GM23338 (cell line): ENCODE measurements around the gene SNRPA1. TPM values are rescaled to one million over a fixed set of nuclear protein-coding genes. Genes with fewer than 3 reads are reported as not detected.

ENCODE experiments used
- ATAC-seq: fragments of 200-7000 bp; cut with Tn5 transposase; 3 replicates; pipeline ENCODE4 v1.9.1; 2020
- DNase-seq: peaks from one replicate; pipeline ENCODE4 v3.0.0-alpha.2; 2015; ENCODE audit warnings: low spot score
- H2AFZ ChIP-seq: fragments of 200-600 bp; sonication (generic); 2 replicates; pipeline ENCODE4 v1.8.0; 2016; ENCODE audit warnings: antibody characterized with exemption, mild to moderate bottlenecking, moderate library complexity
- H3F3A ChIP-seq: fragments of 200-600 bp; sonication (generic); replicated peaks from 2 replicates; pipeline ENCODE4 v1.8.0; 2017; ENCODE audit warnings: antibody characterized with exemption, mixed run types, low read depth
- H3K27ac ChIP-seq: fragments of 200-600 bp; sonication (generic); 2 replicates; pipeline ENCODE4 v1.6.1; 2016; ENCODE audit warnings: low read depth
- H3K27me3 ChIP-seq: fragments of 200-600 bp; sonication (generic); 2 replicates; pipeline ENCODE4 v1.8.0; 2016; ENCODE audit warnings: mild to moderate bottlenecking, mixed run types, moderate library complexity; ENCODE audit not compliant: insufficient read depth
- H3K36me3 ChIP-seq: fragments of 200-600 bp; sonication (generic); 2 replicates; pipeline ENCODE4 v1.8.0; 2016; ENCODE audit warnings: mild to moderate bottlenecking; ENCODE audit not compliant: insufficient read depth
- H3K4me1 ChIP-seq: fragments of 200-600 bp; sonication (generic); 2 replicates; pipeline ENCODE4 v1.8.0; 2016; ENCODE audit warnings: mild to moderate bottlenecking, moderate library complexity; ENCODE audit not compliant: insufficient read depth
- H3K4me2 ChIP-seq: fragments of 200-600 bp; sonication (generic); 2 replicates; pipeline ENCODE4 v1.7.1; 2017; ENCODE audit warnings: mixed run types
- H3K4me3 ChIP-seq: fragments of 200-600 bp; sonication (generic); 2 replicates; pipeline ENCODE4 v1.6.1; 2016; ENCODE audit warnings: mixed run types
- H3K79me2 ChIP-seq: fragments of 200-600 bp; sonication (generic); replicated peaks from 2 replicates; pipeline ENCODE4 v1.8.0; 2017; ENCODE audit warnings: mild to moderate bottlenecking; ENCODE audit not compliant: insufficient read depth
- H3K9me2 ChIP-seq: fragments of 200-600 bp; sonication (generic); 2 replicates; pipeline ENCODE4 v1.8.0; 2017; ENCODE audit not compliant: insufficient read depth
- H4K20me1 ChIP-seq: fragments of 200-600 bp; sonication (generic); replicated peaks from 2 replicates; pipeline ENCODE4 v1.8.0; 2017; ENCODE audit warnings: mild to moderate bottlenecking; ENCODE audit not compliant: insufficient read depth
- H3K27ac Mint-ChIP-seq: 2 replicates; pipeline ENCODE4 v1.8.0; 2020; ENCODE audit warnings: inconsistent platforms, mild to moderate bottlenecking, moderate library complexity, mixed read lengths
- H3K27me3 Mint-ChIP-seq: 3 replicates; pipeline ENCODE4 v1.8.0; 2022; ENCODE audit warnings: low read depth, mild to moderate bottlenecking, moderate library complexity, mixed read lengths, inconsistent platforms; ENCODE audit not compliant: insufficient read depth, poor library complexity
- H3K36me3 Mint-ChIP-seq: 3 replicates; pipeline ENCODE4 v1.8.0; 2021; ENCODE audit warnings: low read depth, mild to moderate bottlenecking, inconsistent platforms, moderate library complexity, mixed read lengths
- H3K4me1 Mint-ChIP-seq: 3 replicates; pipeline ENCODE4 v1.8.0; 2020; ENCODE audit warnings: mild to moderate bottlenecking, inconsistent platforms, mixed read lengths
- H3K4me3 Mint-ChIP-seq: 3 replicates; pipeline ENCODE4 v1.8.0; 2021; ENCODE audit warnings: moderate library complexity, mild to moderate bottlenecking, inconsistent platforms, mixed read lengths
- H3K9me3 Mint-ChIP-seq: 3 replicates; pipeline ENCODE4 v1.8.0; 2020; ENCODE audit warnings: moderate library complexity, mild to moderate bottlenecking, inconsistent platforms, mixed read lengths
- CREB1 ChIP-seq: fragments of 250-450 bp; sonication (Bioruptor Pico); IDR thresholded peaks from 2 replicates; pipeline ENCODE4 v1.5.0; 2020; ENCODE audit warnings: low read depth, mild to moderate bottlenecking, moderate library complexity
- EZH2 ChIP-seq: fragments of 200-600 bp; sonication (generic); IDR thresholded peaks from one replicate; pipeline ENCODE4 v1.8.0; 2017; ENCODE audit warnings: antibody characterized with exemption, mild to moderate bottlenecking, low read depth; ENCODE audit not compliant: unreplicated experiment
- EZH2phosphoT487 ChIP-seq: fragments of 200-600 bp; sonication (generic); IDR thresholded peaks from one replicate; pipeline ENCODE4 v1.8.1; 2018; ENCODE audit warnings: antibody characterized with exemption; ENCODE audit not compliant: unreplicated experiment
- JUNB ChIP-seq: IDR thresholded peaks from one replicate; pipeline ENCODE4 v1.6.1; 2016; ENCODE audit warnings: antibody characterized with exemption; ENCODE audit not compliant: unreplicated experiment
- NANOG ChIP-seq: IDR thresholded peaks from 2 replicates; pipeline ENCODE4 v1.6.1; 2016; ENCODE audit warnings: antibody characterized with exemption, borderline replicate concordance
- POLR2AphosphoS5 ChIP-seq: IDR thresholded peaks from 2 replicates; pipeline ENCODE4 v1.6.1; 2016; ENCODE audit warnings: antibody characterized with exemption, low read depth
- polyA plus RNA-seq: library from polyadenylated mRNA; unstranded; fragments of >200 nt; fragmentation: Nextera tagmentation; extraction: Ambion mirVana; gene quantifications from 2 replicates; pipeline ENCODE4 v1.2.1, GENCODE V29; 2016
- total RNA-seq: library from RNA; depleted of rRNA; stranded (reverse); fragments of >200 nt; shearing (Covaris generic); gene quantifications from 2 replicates; pipeline ENCODE4 v1.2.3, GENCODE V29; 2014
- TF ChIP-seq, protein P1 (sequence below): IDR thresholded peaks from one replicate; pipeline ENCODE4 v1.6.1; 2018; ENCODE audit warnings: antibody characterized with exemption; ENCODE audit not compliant: unreplicated experiment
- TF ChIP-seq, protein P2 (sequence below): fragments of 250-450 bp; sonication (Bioruptor Pico); IDR thresholded peaks from 2 replicates; pipeline ENCODE4 v1.5.0; 2020; ENCODE audit warnings: mild to moderate bottlenecking, moderate library complexity
- TF ChIP-seq, protein P3 (sequence below): IDR thresholded peaks from 2 replicates; pipeline ENCODE4 v1.6.1; 2016; ENCODE audit warnings: antibody characterized with exemption

SNRPA1 gene
- total and polyA plus RNA-seq, 2 experiments from 2014 or later = 170 to 361 TPM

DNA sequence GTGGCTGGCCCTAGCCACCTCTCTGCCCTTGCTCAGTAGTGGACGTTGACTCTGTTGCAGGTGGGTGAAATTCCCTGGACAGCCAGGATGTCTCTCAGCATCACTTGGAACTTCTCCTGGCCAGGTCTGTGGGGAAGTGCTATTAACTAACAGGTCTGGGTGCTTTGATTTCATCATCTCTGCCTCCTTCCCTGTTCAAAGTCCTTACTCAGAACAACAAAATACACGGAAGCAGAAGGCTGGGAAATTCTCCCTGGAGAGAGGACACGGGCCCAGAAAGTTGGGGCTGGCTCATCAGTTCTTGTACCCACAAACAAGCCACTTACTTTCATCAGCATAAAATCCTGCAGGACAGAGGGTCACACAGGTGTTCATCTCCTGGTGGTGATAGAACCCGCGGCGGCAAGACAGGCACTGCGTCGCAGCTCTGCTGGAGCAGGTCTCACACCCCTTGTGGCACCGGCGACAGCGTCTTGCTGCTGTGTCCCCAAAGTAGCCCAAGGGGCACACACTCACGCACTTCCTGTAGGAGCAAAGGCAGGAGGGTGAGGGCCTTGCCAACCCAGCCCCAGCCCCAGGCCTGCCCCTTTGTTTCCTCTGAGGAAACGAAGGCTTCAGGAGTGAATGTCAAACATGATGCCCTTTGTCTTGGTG lies 29.6 kb upstream of the SNRPA1 start (continued):
- TF ChIP-seq, protein P1, sequence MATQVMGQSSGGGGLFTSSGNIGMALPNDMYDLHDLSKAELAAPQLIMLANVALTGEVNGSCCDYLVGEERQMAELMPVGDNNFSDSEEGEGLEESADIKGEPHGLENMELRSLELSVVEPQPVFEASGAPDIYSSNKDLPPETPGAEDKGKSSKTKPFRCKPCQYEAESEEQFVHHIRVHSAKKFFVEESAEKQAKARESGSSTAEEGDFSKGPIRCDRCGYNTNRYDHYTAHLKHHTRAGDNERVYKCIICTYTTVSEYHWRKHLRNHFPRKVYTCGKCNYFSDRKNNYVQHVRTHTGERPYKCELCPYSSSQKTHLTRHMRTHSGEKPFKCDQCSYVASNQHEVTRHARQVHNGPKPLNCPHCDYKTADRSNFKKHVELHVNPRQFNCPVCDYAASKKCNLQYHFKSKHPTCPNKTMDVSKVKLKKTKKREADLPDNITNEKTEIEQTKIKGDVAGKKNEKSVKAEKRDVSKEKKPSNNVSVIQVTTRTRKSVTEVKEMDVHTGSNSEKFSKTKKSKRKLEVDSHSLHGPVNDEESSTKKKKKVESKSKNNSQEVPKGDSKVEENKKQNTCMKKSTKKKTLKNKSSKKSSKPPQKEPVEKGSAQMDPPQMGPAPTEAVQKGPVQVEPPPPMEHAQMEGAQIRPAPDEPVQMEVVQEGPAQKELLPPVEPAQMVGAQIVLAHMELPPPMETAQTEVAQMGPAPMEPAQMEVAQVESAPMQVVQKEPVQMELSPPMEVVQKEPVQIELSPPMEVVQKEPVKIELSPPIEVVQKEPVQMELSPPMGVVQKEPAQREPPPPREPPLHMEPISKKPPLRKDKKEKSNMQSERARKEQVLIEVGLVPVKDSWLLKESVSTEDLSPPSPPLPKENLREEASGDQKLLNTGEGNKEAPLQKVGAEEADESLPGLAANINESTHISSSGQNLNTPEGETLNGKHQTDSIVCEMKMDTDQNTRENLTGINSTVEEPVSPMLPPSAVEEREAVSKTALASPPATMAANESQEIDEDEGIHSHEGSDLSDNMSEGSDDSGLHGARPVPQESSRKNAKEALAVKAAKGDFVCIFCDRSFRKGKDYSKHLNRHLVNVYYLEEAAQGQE = no peak
- TF ChIP-seq CREB1 (CRISPR knock-in tag) (no peak), POLR2AphosphoS5 (no peak)

DNA sequence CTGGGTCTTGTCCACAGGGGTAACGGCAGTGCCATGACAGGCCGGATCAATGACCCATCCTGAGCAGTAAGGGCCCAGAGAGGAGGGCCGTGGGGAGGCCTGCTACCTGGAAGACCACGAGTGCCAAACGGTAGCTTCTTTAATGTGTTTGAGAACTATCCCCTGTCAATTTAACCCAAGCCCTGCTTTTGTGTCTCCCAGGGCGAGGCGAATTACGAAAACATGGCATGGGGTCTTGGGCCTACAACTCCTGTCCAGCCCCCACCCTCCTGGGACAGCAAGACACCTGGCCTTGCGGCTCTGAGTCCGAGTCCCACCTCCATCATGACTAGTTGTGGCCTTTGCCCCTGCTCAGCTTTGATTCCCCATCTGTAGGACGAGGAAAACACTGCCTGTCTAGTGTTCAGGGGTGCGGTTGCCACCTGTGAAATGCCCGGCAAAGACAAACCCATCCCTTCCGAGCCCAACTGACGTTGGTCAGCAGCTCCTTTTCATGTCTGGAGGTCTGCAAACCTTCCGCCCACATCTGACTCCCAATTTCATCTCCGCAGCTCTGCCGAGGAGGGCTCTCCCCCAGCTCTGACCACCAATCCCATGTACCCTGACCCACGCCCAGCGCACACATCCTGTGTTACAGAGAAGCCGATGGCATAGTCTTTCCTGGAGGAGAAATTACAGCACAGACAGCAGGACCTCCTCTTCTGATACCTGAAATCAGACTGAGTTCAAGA lies 28.9 kb upstream of the SNRPA1 start:
- H3K27ac ChIP-seq = no peak overlapping the region
- H3K27me3 ChIP-seq = no peaks in the 10 kb centered on the region
- ATAC-seq (no peak), DNase-seq (no peak)
- Mint-ChIP-seq H3K27ac (no peak overlapping the region), H3K4me3 (no peak overlapping the region), H3K4me1 (peaks cover 6% of the 10 kb centered on the region; the same call in 2 of the 3 replicates), H3K36me3 (no peaks in the 10 kb centered on the region; the same call in 2 of the 3 replicates), H3K27me3 (peaks cover 10% of the 10 kb centered on the region), H3K9me3 (no peaks in the 10 kb centered on the region; the same call in 2 of the 3 replicates)
- no peaks in the 10 kb centered on the region for H3K36me3 ChIP-seq
- H2AFZ ChIP-seq = no peak overlapping the region
- H3K79me2 ChIP-seq = no peaks in the 10 kb centered on the region
- H3K9me2 ChIP-seq = no peaks in the 10 kb centered on the region
- no peaks in the 10 kb centered on the region for H3F3A ChIP-seq
- H3K4me1 ChIP-seq = no peaks in the 10 kb centered on the region
- H3K4me3 ChIP-seq = no peak overlapping the region
- TF ChIP-seq, protein P2, sequence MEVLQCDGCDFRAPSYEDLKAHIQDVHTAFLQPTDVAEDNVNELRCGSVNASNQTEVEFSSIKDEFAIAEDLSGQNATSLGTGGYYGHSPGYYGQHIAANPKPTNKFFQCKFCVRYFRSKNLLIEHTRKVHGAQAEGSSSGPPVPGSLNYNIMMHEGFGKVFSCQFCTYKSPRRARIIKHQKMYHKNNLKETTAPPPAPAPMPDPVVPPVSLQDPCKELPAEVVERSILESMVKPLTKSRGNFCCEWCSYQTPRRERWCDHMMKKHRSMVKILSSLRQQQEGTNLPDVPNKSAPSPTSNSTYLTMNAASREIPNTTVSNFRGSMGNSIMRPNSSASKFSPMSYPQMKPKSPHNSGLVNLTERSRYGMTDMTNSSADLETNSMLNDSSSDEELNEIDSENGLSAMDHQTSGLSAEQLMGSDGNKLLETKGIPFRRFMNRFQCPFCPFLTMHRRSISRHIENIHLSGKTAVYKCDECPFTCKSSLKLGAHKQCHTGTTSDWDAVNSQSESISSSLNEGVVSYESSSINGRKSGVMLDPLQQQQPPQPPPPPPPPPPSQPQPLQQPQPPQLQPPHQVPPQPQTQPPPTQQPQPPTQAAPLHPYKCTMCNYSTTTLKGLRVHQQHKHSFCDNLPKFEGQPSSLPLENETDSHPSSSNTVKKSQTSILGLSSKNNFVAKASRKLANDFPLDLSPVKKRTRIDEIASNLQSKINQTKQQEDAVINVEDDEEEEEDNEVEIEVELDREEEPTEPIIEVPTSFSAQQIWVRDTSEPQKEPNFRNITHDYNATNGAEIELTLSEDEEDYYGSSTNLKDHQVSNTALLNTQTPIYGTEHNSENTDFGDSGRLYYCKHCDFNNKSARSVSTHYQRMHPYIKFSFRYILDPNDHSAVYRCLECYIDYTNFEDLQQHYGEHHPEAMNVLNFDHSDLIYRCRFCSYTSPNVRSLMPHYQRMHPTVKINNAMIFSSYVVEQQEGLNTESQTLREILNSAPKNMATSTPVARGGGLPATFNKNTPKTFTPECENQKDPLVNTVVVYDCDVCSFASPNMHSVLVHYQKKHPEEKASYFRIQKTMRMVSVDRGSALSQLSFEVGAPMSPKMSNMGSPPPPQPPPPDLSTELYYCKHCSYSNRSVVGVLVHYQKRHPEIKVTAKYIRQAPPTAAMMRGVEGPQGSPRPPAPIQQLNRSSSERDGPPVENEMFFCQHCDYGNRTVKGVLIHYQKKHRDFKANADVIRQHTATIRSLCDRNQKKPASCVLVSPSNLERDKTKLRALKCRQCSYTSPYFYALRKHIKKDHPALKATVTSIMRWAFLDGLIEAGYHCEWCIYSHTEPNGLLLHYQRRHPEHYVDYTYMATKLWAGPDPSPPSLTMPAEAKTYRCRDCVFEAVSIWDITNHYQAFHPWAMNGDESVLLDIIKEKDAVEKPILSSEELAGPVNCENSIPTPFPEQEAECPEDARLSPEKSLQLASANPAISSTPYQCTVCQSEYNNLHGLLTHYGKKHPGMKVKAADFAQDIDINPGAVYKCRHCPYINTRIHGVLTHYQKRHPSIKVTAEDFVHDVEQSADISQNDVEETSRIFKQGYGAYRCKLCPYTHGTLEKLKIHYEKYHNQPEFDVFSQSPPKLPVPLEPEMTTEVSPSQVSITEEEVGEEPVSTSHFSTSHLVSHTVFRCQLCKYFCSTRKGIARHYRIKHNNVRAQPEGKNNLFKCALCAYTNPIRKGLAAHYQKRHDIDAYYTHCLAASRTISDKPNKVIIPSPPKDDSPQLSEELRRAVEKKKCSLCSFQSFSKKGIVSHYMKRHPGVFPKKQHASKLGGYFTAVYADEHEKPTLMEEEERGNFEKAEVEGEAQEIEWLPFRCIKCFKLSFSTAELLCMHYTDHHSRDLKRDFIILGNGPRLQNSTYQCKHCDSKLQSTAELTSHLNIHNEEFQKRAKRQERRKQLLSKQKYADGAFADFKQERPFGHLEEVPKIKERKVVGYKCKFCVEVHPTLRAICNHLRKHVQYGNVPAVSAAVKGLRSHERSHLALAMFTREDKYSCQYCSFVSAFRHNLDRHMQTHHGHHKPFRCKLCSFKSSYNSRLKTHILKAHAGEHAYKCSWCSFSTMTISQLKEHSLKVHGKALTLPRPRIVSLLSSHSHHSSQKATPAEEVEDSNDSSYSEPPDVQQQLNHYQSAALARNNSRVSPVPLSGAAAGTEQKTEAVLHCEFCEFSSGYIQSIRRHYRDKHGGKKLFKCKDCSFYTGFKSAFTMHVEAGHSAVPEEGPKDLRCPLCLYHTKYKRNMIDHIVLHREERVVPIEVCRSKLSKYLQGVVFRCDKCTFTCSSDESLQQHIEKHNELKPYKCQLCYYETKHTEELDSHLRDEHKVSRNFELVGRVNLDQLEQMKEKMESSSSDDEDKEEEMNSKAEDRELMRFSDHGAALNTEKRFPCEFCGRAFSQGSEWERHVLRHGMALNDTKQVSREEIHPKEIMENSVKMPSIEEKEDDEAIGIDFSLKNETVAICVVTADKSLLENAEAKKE (CRISPR knock-in tag) = no peak
- no peak for TF ChIP-seq JUNB
- no peak for TF ChIP-seq NANOG
- TF ChIP-seq, protein P3, sequence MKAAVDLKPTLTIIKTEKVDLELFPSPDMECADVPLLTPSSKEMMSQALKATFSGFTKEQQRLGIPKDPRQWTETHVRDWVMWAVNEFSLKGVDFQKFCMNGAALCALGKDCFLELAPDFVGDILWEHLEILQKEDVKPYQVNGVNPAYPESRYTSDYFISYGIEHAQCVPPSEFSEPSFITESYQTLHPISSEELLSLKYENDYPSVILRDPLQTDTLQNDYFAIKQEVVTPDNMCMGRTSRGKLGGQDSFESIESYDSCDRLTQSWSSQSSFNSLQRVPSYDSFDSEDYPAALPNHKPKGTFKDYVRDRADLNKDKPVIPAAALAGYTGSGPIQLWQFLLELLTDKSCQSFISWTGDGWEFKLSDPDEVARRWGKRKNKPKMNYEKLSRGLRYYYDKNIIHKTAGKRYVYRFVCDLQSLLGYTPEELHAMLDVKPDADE = no peak
- no peak for TF ChIP-seq EZH2phosphoT487
- no peak for TF ChIP-seq EZH2
- H4K20me1 ChIP-seq = no peaks in the 10 kb centered on the region
- no peak overlapping the region for H3K4me2 ChIP-seq
